Measurements from ENCODE around the gene SLC25A6.
"Not testable (repeated sequence)": the region's sequence is repeated elsewhere in the genome, so short reads cannot be mapped to it uniquely, and the experiment has no call there.

SLC25A6 gene

DNA sequence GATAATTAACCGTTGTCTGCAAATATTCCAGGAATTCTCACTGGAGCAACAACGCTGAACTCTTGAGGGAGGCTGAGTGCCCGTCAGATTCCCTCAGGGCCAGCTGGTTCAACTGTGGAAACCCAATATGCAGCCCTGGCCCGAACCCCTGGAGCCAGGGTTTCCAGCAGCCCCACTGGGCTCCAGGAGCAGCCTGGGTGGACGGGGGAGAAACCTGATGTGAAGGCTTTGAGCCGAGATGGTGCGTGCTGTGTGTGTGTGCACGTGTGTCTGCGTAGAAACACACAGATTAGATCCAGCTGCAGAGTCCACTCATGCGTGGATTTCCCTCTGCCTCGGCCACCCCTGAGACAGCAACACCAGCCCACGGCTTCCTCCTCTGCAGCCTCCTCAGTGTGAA is 19.4 kb upstream of the SLC25A6 start:
- H3K27me3 ChIP-seq (ENCODE audit: insufficient read depth, low read length) = no peaks in the 10 kb centered on the region
- no peak overlapping the region for H2BK120ac ChIP-seq (ENCODE audit: insufficient read depth, low read length, poor library complexity)
- no peak overlapping the region for H3K27ac ChIP-seq (ENCODE audit: low read depth, low read length)
- peaks cover 33 to 52% of the 10 kb centered on the region in 2 experiments for H3K36me3 ChIP-seq (ENCODE audit: control insufficient read depth in 1 of 2, insufficient read depth in 2 of 2, low read length in 2 of 2)
- no peak overlapping the region for H3K4me2 ChIP-seq (ENCODE audit: low read length)
- no peak overlapping the region for H3K23ac ChIP-seq (ENCODE audit: low read length)
- H3K18ac ChIP-seq (ENCODE audit: low read length) = no peak overlapping the region
- H4K8ac ChIP-seq (ENCODE audit: low read depth, low read length) = no peak overlapping the region
- peak overlapping the region; percentile 77 for H4K12ac ChIP-seq (ENCODE audit: low read depth, low read length)
- no peak overlapping the region for H2BK5ac ChIP-seq (ENCODE audit: low read depth, low read length, poor library complexity)
- peaks cover 5% of the 10 kb centered on the region for H3K9me3 ChIP-seq (ENCODE audit: insufficient read depth, low read depth, low read length)
- H3K4ac ChIP-seq (ENCODE audit: low read depth, low read length) = no peak overlapping the region
- H3K79me2 ChIP-seq (ENCODE audit: control insufficient read depth, insufficient read depth, low read length, poor library complexity) = no peaks in the 10 kb centered on the region
- no peak overlapping the region for H3K14ac ChIP-seq (ENCODE audit: low read length)
- no peak overlapping the region for H2BK12ac ChIP-seq (ENCODE audit: low read length)
- no peaks in the 10 kb centered on the region for H3K4me1 ChIP-seq (ENCODE audit: control insufficient read depth in 1 of 2, insufficient read depth in 2 of 2, low read length in 2 of 2)
- no peak overlapping the region for H3K4me3 ChIP-seq (ENCODE audit: low read depth, low read length)
- H2AK5ac ChIP-seq (ENCODE audit: low read length) = no peak overlapping the region
- no peak overlapping the region for H3K9ac ChIP-seq (ENCODE audit: low read length)
- no CpG with 5 or more reads among the region's 12 CpGs for WGBS (ENCODE audit: extremely low coverage, insufficient coverage, insufficient read length)
- H3K79me1 ChIP-seq (ENCODE audit: low read length) = no peaks in the 10 kb centered on the region
- no peak overlapping the region for H4K91ac ChIP-seq (ENCODE audit: low read depth, low read length)
- H2AFZ ChIP-seq (ENCODE audit: insufficient read depth, low read length, poor library complexity) = no peak overlapping the region
- DNase-seq = peak in 1 of 2 donors; percentile 9

GRCh38 chrX:1407035-1407434 is 15.1 kb upstream of the SLC25A6 start:
- no peak for DNase-seq
- H2BK12ac ChIP-seq (ENCODE audit: low read length) = no peak overlapping the region
- H4K91ac ChIP-seq (ENCODE audit: low read depth, low read length) = no peak overlapping the region
- H3K4me1 ChIP-seq (ENCODE audit: control insufficient read depth in 1 of 2, insufficient read depth in 2 of 2, low read length in 2 of 2) = no peaks in the 10 kb centered on the region
- H3K18ac ChIP-seq (ENCODE audit: low read length) = no peak overlapping the region
- H3K79me2 ChIP-seq (ENCODE audit: control insufficient read depth, insufficient read depth, low read length, poor library complexity) = no peaks in the 10 kb centered on the region
- H3K36me3 ChIP-seq (ENCODE audit: control insufficient read depth in 1 of 2, insufficient read depth in 2 of 2, low read length in 2 of 2) = peaks cover 26 to 59% of the 10 kb centered on the region in 2 experiments
- H3K23ac ChIP-seq (ENCODE audit: low read length) = no peak overlapping the region
- H4K12ac ChIP-seq (ENCODE audit: low read depth, low read length) = no peak overlapping the region
- no peak overlapping the region for H3K4ac ChIP-seq (ENCODE audit: low read depth, low read length)
- H3K27ac ChIP-seq (ENCODE audit: low read depth, low read length) = no peak overlapping the region
- no peak overlapping the region for H3K9ac ChIP-seq (ENCODE audit: low read length)
- no peak overlapping the region for H3K14ac ChIP-seq (ENCODE audit: low read length)
- H2BK5ac ChIP-seq (ENCODE audit: low read depth, low read length, poor library complexity) = no peak overlapping the region
- no peak overlapping the region for H3K4me2 ChIP-seq (ENCODE audit: low read length)
- no peaks in the 10 kb centered on the region for H3K9me3 ChIP-seq (ENCODE audit: insufficient read depth, low read depth, low read length)
- no peak overlapping the region for H2BK120ac ChIP-seq (ENCODE audit: insufficient read depth, low read length, poor library complexity)
- H3K27me3 ChIP-seq (ENCODE audit: insufficient read depth, low read length) = no peaks in the 10 kb centered on the region
- H2AK5ac ChIP-seq (ENCODE audit: low read length) = no peak overlapping the region
- H2AFZ ChIP-seq (ENCODE audit: insufficient read depth, low read length, poor library complexity) = no peak overlapping the region
- no peaks in the 10 kb centered on the region for H3K79me1 ChIP-seq (ENCODE audit: low read length)
- H3K4me3 ChIP-seq (ENCODE audit: low read depth, low read length) = no peak overlapping the region
- H4K8ac ChIP-seq (ENCODE audit: low read depth, low read length) = no peak overlapping the region

GRCh38 chrX:1405769-1406168 is 13.9 kb upstream of the SLC25A6 start:
- WGBS (ENCODE audit: extremely low coverage, insufficient coverage, insufficient read length) = 100% methylated on average over 2 of the region's 2 CpGs
- peaks cover 25 to 57% of the 10 kb centered on the region in 2 experiments for H3K36me3 ChIP-seq (ENCODE audit: control insufficient read depth in 1 of 2, insufficient read depth in 2 of 2, low read length in 2 of 2)
- not testable (repeated sequence) for H2AFZ ChIP-seq (ENCODE audit: insufficient read depth, low read length, poor library complexity); H3K14ac ChIP-seq (ENCODE audit: low read length); H2BK12ac ChIP-seq (ENCODE audit: low read length); H3K4ac ChIP-seq (ENCODE audit: low read depth, low read length); H4K12ac ChIP-seq (ENCODE audit: low read depth, low read length); H3K79me1 ChIP-seq (ENCODE audit: low read length); H3K79me2 ChIP-seq (ENCODE audit: control insufficient read depth, insufficient read depth, low read length, poor library complexity); H3K4me1 ChIP-seq (ENCODE audit: control insufficient read depth in 1 of 2, insufficient read depth in 2 of 2, low read length in 2 of 2); H4K8ac ChIP-seq (ENCODE audit: low read depth, low read length); H2BK5ac ChIP-seq (ENCODE audit: low read depth, low read length, poor library complexity); H2AK5ac ChIP-seq (ENCODE audit: low read length); H4K91ac ChIP-seq (ENCODE audit: low read depth, low read length); H3K9me3 ChIP-seq (ENCODE audit: insufficient read depth, low read depth, low read length); DNase-seq; H3K27ac ChIP-seq (ENCODE audit: low read depth, low read length); H2BK120ac ChIP-seq (ENCODE audit: insufficient read depth, low read length, poor library complexity); H3K18ac ChIP-seq (ENCODE audit: low read length); H3K4me3 ChIP-seq (ENCODE audit: low read depth, low read length); H3K27me3 ChIP-seq (ENCODE audit: insufficient read depth, low read length); H3K23ac ChIP-seq (ENCODE audit: low read length); H3K9ac ChIP-seq (ENCODE audit: low read length); H3K4me2 ChIP-seq (ENCODE audit: low read length)

GRCh38 chrX:1403867-1404266 is 12.0 kb upstream of the SLC25A6 start:
- H3K9ac ChIP-seq (ENCODE audit: low read length) = not testable (repeated sequence)
- WGBS (ENCODE audit: extremely low coverage, insufficient coverage, insufficient read length) = 100% methylated on average over 2 of the region's 3 CpGs

More at GRCh38 chrX:1403867-1404266, 12.0 kb upstream of the SLC25A6 start:
- H2AFZ ChIP-seq (ENCODE audit: insufficient read depth, low read length, poor library complexity); H3K27me3 ChIP-seq (ENCODE audit: insufficient read depth, low read length); H3K27ac ChIP-seq (ENCODE audit: low read depth, low read length); H2AK5ac ChIP-seq (ENCODE audit: low read length); H3K4me1 ChIP-seq (ENCODE audit: control insufficient read depth in 1 of 2, insufficient read depth in 2 of 2, low read length in 2 of 2); H2BK5ac ChIP-seq (ENCODE audit: low read depth, low read length, poor library complexity); H3K18ac ChIP-seq (ENCODE audit: low read length); H2BK120ac ChIP-seq (ENCODE audit: insufficient read depth, low read length, poor library complexity); H3K4me2 ChIP-seq (ENCODE audit: low read length); H2BK12ac ChIP-seq (ENCODE audit: low read length); H4K12ac ChIP-seq (ENCODE audit: low read depth, low read length); H4K8ac ChIP-seq (ENCODE audit: low read depth, low read length); H3K14ac ChIP-seq (ENCODE audit: low read length); H3K4me3 ChIP-seq (ENCODE audit: low read depth, low read length); H3K9me3 ChIP-seq (ENCODE audit: insufficient read depth, low read depth, low read length); H3K79me2 ChIP-seq (ENCODE audit: control insufficient read depth, insufficient read depth, low read length, poor library complexity); H3K4ac ChIP-seq (ENCODE audit: low read depth, low read length); H3K79me1 ChIP-seq (ENCODE audit: low read length); DNase-seq; H3K23ac ChIP-seq (ENCODE audit: low read length); H4K91ac ChIP-seq (ENCODE audit: low read depth, low read length): not testable (repeated sequence)
- peaks cover 27 to 62% of the 10 kb centered on the region in 2 experiments for H3K36me3 ChIP-seq (ENCODE audit: control insufficient read depth in 1 of 2, insufficient read depth in 2 of 2, low read length in 2 of 2)

Data from trophoblast cell (in vitro differentiated cells and primary cell).